Smooth muscle cell of bladder (primary cell): Measurements from ENCODE around the gene MFSD6. TPM values are rescaled to one million over a fixed set of nuclear protein-coding genes. Genes with fewer than 3 reads are reported as not detected.

Source experiments
- total RNA-seq: library from RNA; depleted of rRNA; stranded (reverse); fragments of >200 nt; gene quantifications from 2 replicates; pipeline ENCODE4 v1.2.3, GENCODE V29; 2014

The MFSD6 gene
- 13.2 and 15.1 TPM in 2 replicates for total RNA-seq

DNA sequence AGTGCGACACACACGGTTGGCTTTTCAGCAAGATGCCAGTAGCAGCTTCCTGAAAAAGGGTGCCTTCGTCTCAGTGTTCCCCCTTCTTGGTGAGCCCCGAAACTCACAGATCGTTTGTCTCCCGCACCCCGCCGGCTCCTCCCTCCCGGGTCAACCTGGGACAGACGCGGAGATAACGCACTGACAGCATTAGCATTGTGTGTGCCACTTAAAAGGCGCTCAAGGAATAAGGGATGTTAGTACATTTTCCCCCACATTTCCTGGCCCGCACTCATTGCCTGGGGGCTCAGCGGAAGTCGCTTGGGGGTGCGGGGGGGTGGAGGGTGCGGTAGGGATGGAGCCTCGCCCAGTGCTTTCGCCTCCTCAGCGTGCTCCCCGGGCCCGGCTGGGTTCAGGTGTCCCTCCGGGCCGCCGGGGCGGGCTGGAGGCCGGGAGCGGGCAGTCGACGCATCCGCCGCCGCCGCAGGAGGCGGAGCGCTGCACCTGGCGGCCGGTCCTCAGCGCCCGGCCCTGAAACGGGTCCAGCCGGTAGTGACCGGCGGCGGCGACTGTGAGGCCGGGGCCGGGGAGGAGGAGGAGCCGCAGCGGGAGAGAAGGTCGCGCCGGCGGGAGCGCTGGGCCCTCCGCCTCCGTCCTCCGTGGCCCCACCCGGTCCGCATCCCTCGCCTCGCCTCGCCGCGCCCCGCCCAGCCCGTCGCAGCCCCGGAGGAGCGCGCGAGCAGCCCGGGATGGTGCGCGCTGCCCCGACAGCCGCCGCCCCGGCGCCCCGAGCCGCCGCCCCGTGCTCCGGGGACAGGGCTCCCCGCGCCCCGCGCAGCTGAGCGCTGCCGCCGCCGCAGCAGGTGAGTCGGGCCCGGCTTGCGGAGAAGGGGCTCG is at the start of gene MFSD6:
TSS of gene MFSD6 (plus strand) at position 694 of the 876 bp plus-strand sequence. CDS start 27,675 bp downstream, outside the sequence.

GRCh38 chr2:190534310-190535120 is 126.4 kb downstream of the MFSD6 start, which contains the start of gene NEMP2:
Gene NEMP2, minus strand, starts transcription at chr2:190534722. Its CDS starts 67 bp downstream, at chr2:190534655.

Other genes starting within 250 kb of the MFSD6 start
- 13.5 and 19.9 TPM in 2 replicates for gene HIBCH, start 88.5 kb upstream of the MFSD6 start, total RNA-seq
- 6.8 and 8.1 TPM in 2 replicates for gene INPP1, start 64.8 kb upstream of the MFSD6 start, total RNA-seq
- gene NEMP2, start 126.4 kb downstream of the MFSD6 start, total RNA-seq = 3.3 and 6.0 TPM in 2 replicates
- gene NAB1, start 240.7 kb downstream of the MFSD6 start, total RNA-seq = 41.2 and 69.5 TPM in 2 replicates